Chondrocyte (in vitro differentiated cells): ENCODE results near the gene PCNT. TPM values are rescaled to one million over a fixed set of nuclear protein-coding genes. Genes with fewer than 3 reads are reported as not detected.

ENCODE experiments used
- DNase-seq: peaks from one replicate; pipeline ENCODE4 v3.0.0; 2021; ENCODE audit warnings: mixed read lengths, low spot score
- H3K27ac Mint-ChIP-seq: one replicate; pipeline ENCODE4 v1.8.0; 2021; ENCODE audit warnings: mild to moderate bottlenecking, moderate library complexity, mixed read lengths; ENCODE audit not compliant: unreplicated experiment
- H3K27me3 Mint-ChIP-seq: 2 replicates; pipeline ENCODE4 v1.8.0; 2021; ENCODE audit warnings: low read depth, mixed read lengths
- H3K36me3 Mint-ChIP-seq: 2 replicates; pipeline ENCODE4 v1.8.0; 2021; ENCODE audit warnings: low read depth, mixed read lengths
- H3K4me1 Mint-ChIP-seq: 2 replicates; pipeline ENCODE4 v1.8.0; 2021; ENCODE audit warnings: low read depth, mild to moderate bottlenecking, mixed read lengths
- H3K4me3 Mint-ChIP-seq: one replicate; pipeline ENCODE4 v1.8.0; 2021; ENCODE audit warnings: mild to moderate bottlenecking, moderate library complexity, mixed read lengths; ENCODE audit not compliant: unreplicated experiment
- H3K9me3 Mint-ChIP-seq: 2 replicates; pipeline ENCODE4 v1.8.0; 2021; ENCODE audit warnings: low read depth, mixed read lengths
- total RNA-seq: library from RNA; stranded (reverse); gene quantifications from 3 replicates; pipeline ENCODE4 v1.2.1, GENCODE V29; 2021
- TF ChIP-seq, protein P1 (sequence below): fragments of 200-600 bp; sonication (generic); IDR thresholded peaks from 2 replicates; pipeline ENCODE4 v1.5.0; 2021; ENCODE audit warnings: antibody characterized with exemption, mild to moderate bottlenecking, moderate library complexity

Gene PCNT
- total RNA-seq, 1 donor from 2014 or later, result 29.9 TPM

DNA sequence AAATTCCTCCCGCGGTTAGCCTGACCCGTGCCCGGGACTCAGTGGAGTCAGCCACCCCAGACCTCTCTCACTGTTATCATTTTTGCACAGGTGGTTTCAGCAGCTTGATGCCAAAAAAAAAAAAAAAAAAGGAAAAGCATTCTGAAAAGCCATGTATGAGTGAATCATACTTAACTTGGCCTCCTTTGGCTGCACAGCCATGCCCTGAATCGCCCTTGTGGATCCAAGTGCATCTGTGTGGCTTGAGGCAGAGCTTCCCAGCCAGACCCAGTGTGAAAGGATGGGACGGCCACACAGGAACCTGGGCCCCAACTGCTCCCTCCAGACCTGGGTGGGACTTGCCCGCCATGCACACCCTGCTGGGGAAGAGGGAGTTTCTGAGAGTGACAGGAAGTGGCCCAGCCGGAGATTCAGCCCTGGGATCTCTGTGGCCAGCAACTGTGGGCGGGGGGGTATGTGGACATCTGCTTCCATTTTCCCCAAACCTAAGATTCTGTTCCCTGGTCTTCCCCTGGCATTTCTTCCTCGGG lies 29.2 kb upstream of the PCNT start:
- peaks cover 1% of the 10 kb centered on the region for H3K36me3 Mint-ChIP-seq
- H3K9me3 Mint-ChIP-seq, result no peaks in the 10 kb centered on the region
- H3K27me3 Mint-ChIP-seq, result no peaks in the 10 kb centered on the region
- DNase-seq, result no peak
- TF ChIP-seq, protein P1, sequence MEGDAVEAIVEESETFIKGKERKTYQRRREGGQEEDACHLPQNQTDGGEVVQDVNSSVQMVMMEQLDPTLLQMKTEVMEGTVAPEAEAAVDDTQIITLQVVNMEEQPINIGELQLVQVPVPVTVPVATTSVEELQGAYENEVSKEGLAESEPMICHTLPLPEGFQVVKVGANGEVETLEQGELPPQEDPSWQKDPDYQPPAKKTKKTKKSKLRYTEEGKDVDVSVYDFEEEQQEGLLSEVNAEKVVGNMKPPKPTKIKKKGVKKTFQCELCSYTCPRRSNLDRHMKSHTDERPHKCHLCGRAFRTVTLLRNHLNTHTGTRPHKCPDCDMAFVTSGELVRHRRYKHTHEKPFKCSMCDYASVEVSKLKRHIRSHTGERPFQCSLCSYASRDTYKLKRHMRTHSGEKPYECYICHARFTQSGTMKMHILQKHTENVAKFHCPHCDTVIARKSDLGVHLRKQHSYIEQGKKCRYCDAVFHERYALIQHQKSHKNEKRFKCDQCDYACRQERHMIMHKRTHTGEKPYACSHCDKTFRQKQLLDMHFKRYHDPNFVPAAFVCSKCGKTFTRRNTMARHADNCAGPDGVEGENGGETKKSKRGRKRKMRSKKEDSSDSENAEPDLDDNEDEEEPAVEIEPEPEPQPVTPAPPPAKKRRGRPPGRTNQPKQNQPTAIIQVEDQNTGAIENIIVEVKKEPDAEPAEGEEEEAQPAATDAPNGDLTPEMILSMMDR, result no peak
- H3K4me1 Mint-ChIP-seq, result peaks cover 14% of the 10 kb centered on the region
- H3K4me3 Mint-ChIP-seq, result no peak overlapping the region
- H3K27ac Mint-ChIP-seq, result peak overlapping the region; percentile 82

DNA sequence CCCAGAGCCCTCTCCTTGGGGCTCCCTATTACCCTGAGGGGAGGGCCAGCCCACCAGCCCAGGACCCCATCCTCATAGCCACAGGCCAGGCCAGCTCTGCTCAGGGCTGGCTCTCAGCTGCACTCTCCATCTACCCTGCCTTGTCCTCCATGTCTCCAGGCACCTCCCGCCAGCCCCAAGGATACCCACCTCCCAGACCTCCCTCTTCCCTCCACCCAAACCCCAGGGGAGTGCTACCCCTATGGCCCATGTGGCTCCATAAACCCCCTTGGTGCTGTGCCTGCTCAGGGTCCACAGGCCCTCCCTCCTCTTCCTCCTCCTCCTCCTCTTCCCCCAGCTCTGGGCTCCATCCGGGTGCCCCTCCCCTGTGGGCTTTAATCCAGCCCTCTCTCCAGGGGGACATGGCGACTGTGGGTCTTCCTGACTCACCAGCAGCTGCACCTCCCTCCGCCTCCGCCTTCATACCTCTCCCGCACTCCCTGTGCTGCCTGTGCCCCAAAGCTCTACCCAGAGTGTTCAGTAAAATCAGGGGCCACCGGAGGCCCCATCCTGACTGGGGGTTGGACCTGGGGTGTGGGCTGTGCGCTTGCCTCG lies 28.7 kb upstream of the PCNT start:
- Mint-ChIP-seq H3K27me3 (no peaks in the 10 kb centered on the region), H3K4me3 (peak overlapping the region; percentile 33), H3K4me1 (peaks cover 14% of the 10 kb centered on the region), H3K27ac (peak overlapping the region; percentile 82), H3K9me3 (no peaks in the 10 kb centered on the region), H3K36me3 (peaks cover 1% of the 10 kb centered on the region)
- TF ChIP-seq, protein P1, result no peak
- DNase-seq, result no peak

DNA sequence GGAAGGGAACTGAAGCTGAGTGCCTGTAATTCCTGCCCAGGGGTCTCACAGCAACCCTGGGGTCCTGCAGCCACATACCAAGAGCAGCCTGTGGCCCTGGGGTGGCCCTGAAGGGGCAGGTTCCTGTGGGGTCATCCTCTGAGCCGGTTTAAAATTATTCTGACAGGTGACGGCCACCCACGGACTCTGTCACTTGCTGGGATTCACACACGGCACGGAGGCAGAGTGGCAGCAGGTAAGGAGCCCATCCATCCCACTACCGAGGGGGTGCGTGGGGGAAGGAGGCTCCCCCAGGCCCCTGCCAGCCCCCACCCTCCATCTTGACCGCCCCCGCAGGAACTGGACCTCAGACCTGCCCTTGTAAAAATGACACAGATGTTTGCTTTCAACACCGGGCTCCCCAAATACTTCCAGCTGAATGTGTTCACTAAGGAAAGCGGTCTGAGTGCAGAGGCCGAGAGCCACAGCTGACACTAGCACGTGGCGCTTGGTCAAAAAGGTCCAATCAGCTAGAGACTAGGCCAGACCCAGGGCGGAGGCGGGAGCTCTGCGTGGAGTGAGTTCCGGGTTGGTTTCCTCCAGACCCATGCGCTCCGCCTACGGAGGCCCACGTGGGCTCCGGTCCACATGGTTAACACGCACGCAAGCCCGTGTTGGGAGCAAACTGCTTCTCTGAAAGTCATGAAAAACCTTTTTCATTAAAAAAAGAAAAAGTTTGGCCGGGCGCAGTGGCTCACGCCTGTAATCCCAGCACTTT lies 27.8 kb upstream of the PCNT start:
- Mint-ChIP-seq H3K27me3 (no peaks in the 10 kb centered on the region), H3K27ac (no peak overlapping the region), H3K36me3 (peaks cover 1% of the 10 kb centered on the region), H3K9me3 (no peaks in the 10 kb centered on the region), H3K4me1 (peaks cover 14% of the 10 kb centered on the region), H3K4me3 (no peak overlapping the region)
- TF ChIP-seq, protein P1, result no peak
- DNase-seq, result no peak

DNA sequence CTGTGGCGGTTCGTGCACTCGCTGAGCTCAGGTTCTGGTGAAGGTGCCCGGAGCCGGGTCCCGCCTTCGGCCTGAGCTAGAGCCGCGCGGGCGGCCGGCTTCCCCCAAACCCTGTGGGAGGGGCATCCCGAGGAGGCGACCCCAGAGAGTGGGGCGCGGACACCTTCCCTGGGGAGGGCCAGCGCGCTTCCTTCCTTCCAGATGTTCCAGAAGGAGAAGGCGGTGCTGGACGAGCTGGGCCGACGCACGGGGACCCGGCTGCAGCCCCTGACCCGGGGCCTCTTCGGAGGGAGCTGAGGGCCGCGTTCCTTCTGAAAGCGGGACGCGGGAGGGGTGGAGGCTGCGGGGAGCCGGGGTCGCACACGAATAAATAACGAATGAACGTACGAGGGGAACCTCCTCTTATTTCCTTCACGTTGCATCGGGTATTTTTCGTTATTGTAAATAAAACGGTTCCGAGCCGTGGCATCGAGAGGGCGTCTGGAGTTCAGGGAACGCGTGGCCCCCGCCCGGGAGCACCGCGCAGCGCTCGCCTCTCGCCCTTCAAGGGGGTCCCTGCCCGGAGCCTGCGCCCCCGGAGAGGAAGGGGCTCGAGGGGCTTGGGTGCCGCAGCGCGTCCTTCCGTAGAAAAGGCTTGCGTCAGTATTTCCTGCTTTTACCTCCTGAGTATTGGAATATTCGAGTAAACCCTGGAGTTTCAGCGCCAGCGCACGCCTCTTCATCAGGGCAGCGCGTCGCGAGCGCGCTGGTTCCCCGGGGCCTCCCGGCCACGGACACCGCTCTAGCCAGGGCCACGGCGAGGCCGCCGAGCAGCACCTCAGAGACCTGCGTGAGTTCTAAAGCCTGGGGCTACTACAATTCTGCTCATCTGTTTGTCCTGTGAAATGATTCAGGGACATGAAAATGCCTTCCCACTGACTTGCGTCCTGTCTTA lies 26.4 kb upstream of the PCNT start:
- no peak for DNase-seq
- Mint-ChIP-seq H3K36me3 (no peaks in the 10 kb centered on the region), H3K27ac (peak overlapping the region; percentile 41), H3K4me1 (peaks cover 14% of the 10 kb centered on the region), H3K4me3 (peak overlapping the region; percentile 35), H3K9me3 (no peaks in the 10 kb centered on the region), H3K27me3 (no peaks in the 10 kb centered on the region)
- TF ChIP-seq, protein P1, result no peak

DNA sequence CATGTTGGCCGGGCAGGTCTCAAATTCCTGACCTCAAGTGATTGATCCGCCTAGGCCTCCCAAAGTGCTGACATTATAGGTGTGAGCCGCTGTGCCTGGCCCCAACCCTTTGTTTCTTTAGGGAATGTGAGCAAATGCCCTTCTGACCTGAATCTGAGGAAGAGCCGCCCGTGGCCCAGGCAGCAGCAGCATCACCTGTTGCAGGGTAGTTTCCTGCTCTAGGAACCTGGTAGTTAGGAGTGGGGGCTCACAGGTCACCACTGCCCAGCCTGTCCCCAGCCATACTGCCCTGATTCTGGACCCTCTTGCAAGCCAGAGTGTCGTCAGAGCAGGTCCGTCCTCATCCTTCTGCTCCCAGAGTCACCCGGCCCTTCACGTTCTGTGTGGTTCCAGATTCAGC lies 24.8 kb upstream of the PCNT start:
- Mint-ChIP-seq H3K9me3 (no peaks in the 10 kb centered on the region), H3K36me3 (no peaks in the 10 kb centered on the region), H3K27me3 (no peaks in the 10 kb centered on the region), H3K4me3 (no peak overlapping the region), H3K27ac (no peak overlapping the region), H3K4me1 (peaks cover 14% of the 10 kb centered on the region)
- TF ChIP-seq, protein P1, result no peak
- DNase-seq, result no peak
